MCF 10A (cell line): ENCODE measurements around the gene ADGRA3. TPM values are rescaled to one million over a fixed set of nuclear protein-coding genes. Genes with fewer than 3 reads are reported as not detected.
A peak's percentile ranks its signal among the peaks of the same experiment; 100 is the strongest.

Experiments
- BruUV-seq: library from RNA; stranded (reverse); fragments of 400-500 nt; replicated peaks from 2 replicates; lab custom pipeline; 2021; lab: Mats Ljungman, UMichigan
- CTCF ChIA-PET: fragments of 300-600 bp; sonication (Branson Sonifier 250); formaldehyde crosslinking; extraction: SDS; loops from one replicate; lab custom pipeline; 2021; ENCODE audit warnings: antibody characterized with exemption, inconsistent platforms; lab: Yijun Ruan, JAX
- POLR2A ChIA-PET: fragments of 300-600, 350-650 bp; sonication (Branson Sonifier 250); formaldehyde crosslinking; extraction: SDS; loops from one replicate; lab custom pipeline; 2020; ENCODE audit warnings: antibody characterized with exemption, inconsistent platforms; lab: Yijun Ruan, JAX
- DNase-seq: peaks from one replicate; pipeline ENCODE4 v3.0.0-alpha.2; 2018; ENCODE audit not compliant: unreplicated experiment
- H3K27ac Mint-ChIP-seq: one replicate; pipeline ENCODE4 v1.8.0; 2022; ENCODE audit warnings: mild to moderate bottlenecking, low read depth, mixed read lengths; ENCODE audit not compliant: unreplicated experiment
- H3K27me3 Mint-ChIP-seq: one replicate; pipeline ENCODE4 v1.8.0; 2022; ENCODE audit warnings: mixed read lengths; ENCODE audit not compliant: insufficient read depth, unreplicated experiment
- H3K36me3 Mint-ChIP-seq: one replicate; pipeline ENCODE4 v1.8.0; 2022; ENCODE audit warnings: mild to moderate bottlenecking, moderate library complexity, mixed read lengths; ENCODE audit not compliant: insufficient read depth, unreplicated experiment
- H3K4me1 Mint-ChIP-seq: one replicate; pipeline ENCODE4 v1.8.0; 2022; ENCODE audit warnings: mixed read lengths; ENCODE audit not compliant: insufficient read depth, unreplicated experiment
- H3K4me3 Mint-ChIP-seq: one replicate; pipeline ENCODE4 v1.8.0; 2022; ENCODE audit warnings: mild to moderate bottlenecking, moderate library complexity, mixed read lengths; ENCODE audit not compliant: unreplicated experiment
- H3K9me3 Mint-ChIP-seq: one replicate; pipeline ENCODE4 v1.8.0; 2022; ENCODE audit warnings: mixed read lengths; ENCODE audit not compliant: unreplicated experiment
- CTCF ChIP-seq: fragments of 200-600 bp; IDR thresholded peaks from one replicate; pipeline ENCODE4 v1.8.0; 2022; ENCODE audit warnings: antibody characterized with exemption, mild to moderate bottlenecking; ENCODE audit not compliant: unreplicated experiment
- intact Hi-C: fragments of 100-400 bp; cut with micrococcal nuclease; formaldehyde crosslinking; loops from 2 replicates; pipeline ENCODE4 v1.14.1; 2022
- total RNA-seq: library from RNA; stranded (reverse); gene quantifications from 2 replicates; pipeline ENCODE4 v1.2.3, GENCODE V29; 2022

The ADGRA3 gene
- total RNA-seq, 1 experiment from 2014 or later: 25.2 TPM

GRCh38 chr4:22356987-22357596 is 158.8 kb downstream of the ADGRA3 start:
- DNase-seq: peak; percentile 28
- H3K9me3 Mint-ChIP-seq: no peaks in the 10 kb centered on the region
- no peak overlapping the region for H3K27ac Mint-ChIP-seq
- no TSS peak for BruUV-seq
- peak; percentile 32 for TF ChIP-seq CTCF
- no peaks in the 10 kb centered on the region for H3K4me1 Mint-ChIP-seq
- no peaks in the 10 kb centered on the region for H3K27me3 Mint-ChIP-seq
- POLR2A ChIA-PET: interaction anchor here (1.3 kb wide), 1 partner anchor 31 kb away, joined by 4 read pairs; no protein-coding TSS in a partner anchor
- no peak overlapping the region for H3K4me3 Mint-ChIP-seq
- H3K36me3 Mint-ChIP-seq: peaks cover 6% of the 10 kb centered on the region
- intact Hi-C loops: loop anchor here (1.0 kb wide), 2 partner anchors 228 to 567 kb away; no protein-coding TSS in a partner anchor
- CTCF ChIA-PET: interaction anchor here (0.6 to 7.3 kb wide), 26 partner anchors 11 to 589 kb away, joined by 3 to 90 read pairs (median 4); no protein-coding TSS in a partner anchor

GRCh38 chr4:22348410-22348809 is 167.5 kb downstream of the ADGRA3 start:
- no peak for TF ChIP-seq CTCF
- DNase-seq: no peak
- ChIA-PET POLR2A (no interaction called here), CTCF (interaction anchor here (0.5 to 1.2 kb wide), 3 partner anchors 25 to 478 kb away, joined by 3 to 6 read pairs (median 5); no protein-coding TSS in a partner anchor)
- no TSS peak for BruUV-seq
- intact Hi-C loops: no loop called here
- Mint-ChIP-seq H3K27me3 (no peaks in the 10 kb centered on the region), H3K27ac (no peak overlapping the region), H3K36me3 (peaks cover under 1% of the 10 kb centered on the region), H3K9me3 (no peaks in the 10 kb centered on the region), H3K4me1 (no peaks in the 10 kb centered on the region), H3K4me3 (no peak overlapping the region)

- no peaks in the 10 kb centered on the region for H3K9me3 Mint-ChIP-seq
- no peak overlapping the region for H3K4me3 Mint-ChIP-seq
- no peaks in the 10 kb centered on the region for H3K4me1 Mint-ChIP-seq
- no TSS peak for BruUV-seq
- H3K27ac Mint-ChIP-seq: no peak overlapping the region
- CTCF ChIA-PET: interaction anchor here (1.3 kb wide), 1 partner anchor 12 kb away, joined by 3 read pairs; no protein-coding TSS in a partner anchor
- no peak for DNase-seq
- no peaks in the 10 kb centered on the region for H3K27me3 Mint-ChIP-seq
- intact Hi-C loops: no loop called here
- no peak for TF ChIP-seq CTCF
- POLR2A ChIA-PET: interaction anchor here (0.6 kb wide), 1 partner anchor 35 kb away, joined by 3 read pairs; no protein-coding TSS in a partner anchor
- H3K36me3 Mint-ChIP-seq: no peaks in the 10 kb centered on the region
Measured at GRCh38 chr4:22345678-22346077, 170.2 kb downstream of the ADGRA3 start.

GRCh38 chr4:22345055-22345454 is 170.8 kb downstream of the ADGRA3 start:
- Mint-ChIP-seq H3K27me3 (no peaks in the 10 kb centered on the region), H3K4me1 (no peaks in the 10 kb centered on the region), H3K4me3 (no peak overlapping the region), H3K9me3 (no peaks in the 10 kb centered on the region), H3K27ac (no peak overlapping the region), H3K36me3 (no peaks in the 10 kb centered on the region)
- TF ChIP-seq CTCF: no peak
- POLR2A ChIA-PET: no interaction called here
- CTCF ChIA-PET: interaction anchor here (1.3 kb wide), 1 partner anchor 12 kb away, joined by 3 read pairs; no protein-coding TSS in a partner anchor
- intact Hi-C loops: no loop called here
- no peak for DNase-seq
- BruUV-seq: no TSS peak
